GM12878 (cell line): ENCODE measurements around the gene FBXW7. TPM values are rescaled to one million over a fixed set of nuclear protein-coding genes. Genes with fewer than 3 reads are reported as not detected.
A peak's percentile ranks its signal among the peaks of the same experiment; 100 is the strongest.

Experiments used
- ATAC-seq: fragments of 200-7000 bp; cut with Tn5 transposase; 3 replicates; pipeline ENCODE4 v1.9.1; 2020; ENCODE audit warnings: mild to moderate bottlenecking, moderate library complexity
- BruUV-seq: library from RNA; stranded (reverse); fragments of 400-500 nt; replicated peaks from 2 replicates; lab custom pipeline; 2021; lab: Mats Ljungman, UMichigan
- CTCF ChIA-PET: fragments of 300-600 bp; sonication (Branson Sonifier 250); formaldehyde crosslinking; extraction: SDS; loops from one replicate; lab custom pipeline; 2021; ENCODE audit warnings: inconsistent platforms; lab: Yijun Ruan, JAX
- POLR2A ChIA-PET: fragments of 350-600 bp; formaldehyde crosslinking; extraction: SDS; loops from one replicate; lab custom pipeline; 2021; ENCODE audit warnings: inconsistent platforms; lab: Charles Lee
- RAD21 ChIA-PET: fragments of 300-600 bp; sonication (Branson Sonifier 250); formaldehyde crosslinking; loops from one replicate; lab custom pipeline; 2023; ENCODE audit warnings: antibody characterized with exemption; ENCODE audit not compliant: unreplicated experiment; lab: Charles Lee
- SMC1A ChIA-PET: fragments of 300-600 bp; sonication (Branson Sonifier 250); formaldehyde crosslinking; loops from one replicate; lab custom pipeline; 2023; ENCODE audit not compliant: unreplicated experiment, uncharacterized antibody; lab: Charles Lee
- DNase-seq: peaks from one replicate; pipeline ENCODE4 v3.0.0-alpha.2; 2011; ENCODE audit warnings: low read depth, low spot score
- FAIRE-seq: peaks from 3 replicates; lab custom pipeline; 2011; peaks lifted over from hg19 to GRCh38; lab: Jason Lieb, UNC
- H2AFZ ChIP-seq: 2 replicates; pipeline ENCODE4 v1.6.0; 2011; ENCODE audit warnings: low read depth, low read length, control low read depth; ENCODE audit not compliant: control insufficient read depth
- H3K27ac ChIP-seq: 2 replicates; pipeline ENCODE4 v1.5.1; 2011; ENCODE audit warnings: control low read depth; ENCODE audit not compliant: control insufficient read depth, insufficient read depth
- H3K27me3 ChIP-seq, 2 experiments: replicated peaks in 1 of 2; 2 replicates each; pipeline versions ENCODE4 v1.6.0 to v1.6.1; 2011; ENCODE audit warnings: low read length in 1 of 2; ENCODE audit not compliant: control insufficient read depth in 2 of 2, insufficient read depth in 2 of 2
- H3K36me3 ChIP-seq, 2 experiments: 2 replicates each; pipeline ENCODE4 v1.5.1; 2011; ENCODE audit warnings: low read length in 1 of 2; ENCODE audit not compliant: control insufficient read depth in 2 of 2, insufficient read depth in 2 of 2
- H3K4me1 ChIP-seq: 2 replicates; pipeline ENCODE4 v1.6.1; 2011; ENCODE audit warnings: mild to moderate bottlenecking, low read length, moderate library complexity, mixed read lengths; ENCODE audit not compliant: control insufficient read depth, insufficient read depth
- H3K4me2 ChIP-seq: 2 replicates; pipeline ENCODE4 v1.6.0; 2011; ENCODE audit warnings: control low read depth; ENCODE audit not compliant: control insufficient read depth, insufficient read depth
- H3K4me3 ChIP-seq: fragments of 200-600 bp; sonication (generic); 2 replicates; pipeline ENCODE4 v1.5.1; 2016
- H3K79me2 ChIP-seq: 2 replicates; pipeline ENCODE4 v1.6.0; 2011; ENCODE audit warnings: low read length; ENCODE audit not compliant: control insufficient read depth, insufficient read depth
- H3K9ac ChIP-seq: 2 replicates; pipeline ENCODE4 v1.8.0; 2011; ENCODE audit warnings: low read length, control low read depth, mixed read lengths; ENCODE audit not compliant: control insufficient read depth, insufficient read depth
- H3K9me3 ChIP-seq: replicated peaks from 3 replicates; pipeline ENCODE4 v1.5.1; 2011; ENCODE audit warnings: mild to moderate bottlenecking, low read length; ENCODE audit not compliant: control insufficient read depth, insufficient read depth
- H4K20me1 ChIP-seq: 2 replicates; pipeline ENCODE4 v1.6.0; 2011; ENCODE audit not compliant: control insufficient read depth, insufficient read depth
- RCOR1 ChIP-seq: conservative IDR thresholded peaks from 2 replicates; pipeline ENCODE4 v1.6.1; 2012; ENCODE audit warnings: low read depth, low read length, improper control_type of control experiment
- SIN3A ChIP-seq: IDR thresholded peaks from 2 replicates; pipeline ENCODE4 v1.6.1; 2012; ENCODE audit warnings: low read depth, low read length, improper control_type of control experiment
- WRNIP1 ChIP-seq: IDR thresholded peaks from 2 replicates; pipeline ENCODE4 v1.6.1; 2011; ENCODE audit warnings: low read depth, low read length, improper control_type of control experiment, borderline replicate concordance
- ZSCAN29 ChIP-seq: fragments of 450-650 bp; IDR thresholded peaks from 2 replicates; pipeline ENCODE4 v1.6.1; 2017; ENCODE audit warnings: mild to moderate bottlenecking, moderate library complexity
- WGBS: methylation state at CpG from one replicate; pipeline ENCODE4 v1.1.6; 2016; ENCODE audit warnings: low lambda C conversion rate; ENCODE audit not compliant: insufficient replicate concordance, insufficient coverage; ENCODE audit errors: missing lambda C conversion rate; 5-methylcytosine and 5-hydroxymethylcytosine counted together
- in situ Hi-C: fragments of 300-500 bp; cut with MboI; formaldehyde crosslinking; loops from 9 replicates; pipeline ENCODE4 v1.14.3; 2018; ENCODE audit warnings: mixed read lengths
- intact Hi-C: fragments of 100-400 bp; cut with micrococcal nuclease; formaldehyde crosslinking; loops from one replicate; pipeline ENCODE4 v1.14.2; 2022; ENCODE audit not compliant: unreplicated experiment
- polyA plus RNA-seq, 11 experiments: library from polyadenylated mRNA; depleted of rRNA in 4 of 11; unstranded in 6 of 11; stranded (reverse) in 5 of 11; fragments of >200 nt; fragmentation: Nextera tagmentation in 4 of 11; fragmentation: Illumina TruSeq in 1 of 11; extraction: Ambion mirVana in 4 of 11; extraction: Trizol in 1 of 11; gene quantifications; 1 replicate in 1 of 11; 2 replicates in 10 of 11; pipeline versions ENCODE4 v1.2.1 to v1.2.3, GENCODE V29; 2011 to 2016; ENCODE audit warnings: inconsistent platforms in 2 of 11, missing spikeins in 2 of 11, low read depth in 1 of 11
- total RNA-seq, 4 experiments: library from RNA; depleted of rRNA in 3 of 4; stranded (reverse); fragments of >200 nt in 3 of 4; fragmentation: Illumina TruSeq in 1 of 4; extraction: Trizol in 1 of 4; gene quantifications; 2 replicates each; pipeline versions ENCODE4 v1.2.1 to v1.2.3, GENCODE V29; 2013 to 2021
- TF ChIP-seq, protein P1 (sequence below): fragments of 450-650 bp; IDR thresholded peaks from 2 replicates; pipeline ENCODE4 v1.6.1; 2018; ENCODE audit warnings: mild to moderate bottlenecking, low read depth, moderate library complexity; ENCODE audit not compliant: partially characterized antibody
- TF ChIP-seq, protein P2 (sequence below): IDR thresholded peaks from 2 replicates; pipeline ENCODE4 v1.6.1; 2012; ENCODE audit warnings: low read depth, low read length, improper control_type of control experiment

FBXW7 gene
- total and polyA plus RNA-seq, 10 of the 15 experiments (the other 5 are each of a cell fraction or from before 2014, with no cell fraction given): 35.8 to 118 (median 47.2) TPM

DNA sequence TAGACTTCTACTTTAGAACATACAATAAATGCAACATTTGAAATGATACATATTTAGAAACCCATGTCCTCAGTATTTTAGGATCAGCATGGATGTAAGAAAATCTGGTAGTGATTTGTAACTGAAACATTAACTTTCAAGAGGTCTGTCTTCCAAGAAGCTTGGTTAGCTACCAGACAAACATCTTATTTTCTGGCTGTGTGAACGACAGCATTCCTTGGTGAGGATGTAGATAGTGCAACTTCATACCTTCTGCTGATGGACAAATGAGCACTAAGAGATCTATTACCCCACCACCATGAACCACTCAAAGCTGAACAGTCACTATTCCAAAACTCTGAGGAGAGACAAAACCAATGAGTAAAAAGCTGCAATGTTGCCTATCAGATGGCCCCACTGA, 212.7 kb downstream of the FBXW7 start:
- in situ Hi-C loops: no loop called here
- intact Hi-C loops: no loop called here
- CTCF ChIA-PET: no interaction called here

DNA sequence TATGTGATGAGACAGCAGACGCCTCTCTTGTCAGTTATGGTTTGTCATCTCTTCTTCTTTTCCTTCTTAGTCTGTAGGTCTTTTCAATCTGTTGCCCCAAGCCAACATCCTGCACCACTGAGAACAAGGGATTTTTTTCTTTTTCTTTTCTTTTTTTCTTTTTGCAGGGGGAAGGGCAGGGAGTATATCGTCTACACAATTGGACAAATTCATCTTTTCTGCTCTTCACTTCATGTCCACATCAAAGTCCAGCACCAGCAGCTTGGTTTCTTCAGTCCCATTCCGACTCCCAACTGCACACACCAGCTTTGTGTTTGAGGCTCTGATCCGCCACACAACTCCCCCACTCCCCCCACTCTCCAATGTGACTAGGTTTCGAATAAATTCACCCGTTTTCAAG, 213.2 kb downstream of the FBXW7 start:
- 98% methylated on average over 6 of the region's 6 CpGs for WGBS
- intact Hi-C loops: no loop called here
- TF ChIP-seq SIN3A (no peak), RCOR1 (no peak)
- TF ChIP-seq, protein P1, sequence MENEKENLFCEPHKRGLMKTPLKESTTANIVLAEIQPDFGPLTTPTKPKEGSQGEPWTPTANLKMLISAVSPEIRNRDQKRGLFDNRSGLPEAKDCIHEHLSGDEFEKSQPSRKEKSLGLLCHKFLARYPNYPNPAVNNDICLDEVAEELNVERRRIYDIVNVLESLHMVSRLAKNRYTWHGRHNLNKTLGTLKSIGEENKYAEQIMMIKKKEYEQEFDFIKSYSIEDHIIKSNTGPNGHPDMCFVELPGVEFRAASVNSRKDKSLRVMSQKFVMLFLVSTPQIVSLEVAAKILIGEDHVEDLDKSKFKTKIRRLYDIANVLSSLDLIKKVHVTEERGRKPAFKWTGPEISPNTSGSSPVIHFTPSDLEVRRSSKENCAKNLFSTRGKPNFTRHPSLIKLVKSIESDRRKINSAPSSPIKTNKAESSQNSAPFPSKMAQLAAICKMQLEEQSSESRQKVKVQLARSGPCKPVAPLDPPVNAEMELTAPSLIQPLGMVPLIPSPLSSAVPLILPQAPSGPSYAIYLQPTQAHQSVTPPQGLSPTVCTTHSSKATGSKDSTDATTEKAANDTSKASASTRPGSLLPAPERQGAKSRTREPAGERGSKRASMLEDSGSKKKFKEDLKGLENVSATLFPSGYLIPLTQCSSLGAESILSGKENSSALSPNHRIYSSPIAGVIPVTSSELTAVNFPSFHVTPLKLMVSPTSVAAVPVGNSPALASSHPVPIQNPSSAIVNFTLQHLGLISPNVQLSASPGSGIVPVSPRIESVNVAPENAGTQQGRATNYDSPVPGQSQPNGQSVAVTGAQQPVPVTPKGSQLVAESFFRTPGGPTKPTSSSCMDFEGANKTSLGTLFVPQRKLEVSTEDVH: no peak
- in situ Hi-C loops: no loop called here
- Histone ChIP-seq H3K79me2 (no peaks in the 10 kb centered on the region), H3K4me2 (no peak overlapping the region), H3K4me3 (no peak overlapping the region), H3K27ac (no peak overlapping the region), H3K4me1 (no peaks in the 10 kb centered on the region), H3K36me3 (peaks cover 5 to 7% of the 10 kb centered on the region in 2 experiments; a peak in 3 of 4 replicates), H3K27me3 (no peaks in the 10 kb centered on the region), H4K20me1 (no peaks in the 10 kb centered on the region), H3K9me3 (no peaks in the 10 kb centered on the region), H2AFZ (no peak overlapping the region), H3K9ac (no peak overlapping the region)
- SMC1A ChIA-PET: interaction anchor here (0.6 to 2.0 kb wide), 7 partner anchors 11 to 161 kb away, joined by 3 to 6 read pairs (median 3); no protein-coding TSS in a partner anchor
- FAIRE-seq (no peak), ATAC-seq (no peak), DNase-seq (no peak)
- RAD21 ChIA-PET: interaction anchor here (0.6 to 1.2 kb wide), 2 partner anchors 12 to 362 kb away, joined by 3 to 4 read pairs; no protein-coding TSS in a partner anchor
- CTCF ChIA-PET: interaction anchor here (0.9 to 1.3 kb wide), 2 partner anchors 49 to 59 kb away, joined by 3 to 8 read pairs; no protein-coding TSS in a partner anchor
- POLR2A ChIA-PET: no interaction called here
- BruUV-seq: TSS peak; percentile 44

More for the DNA sequence above, 212.7 kb downstream of the FBXW7 start:
- Histone ChIP-seq H3K79me2 (no peaks in the 10 kb centered on the region), H3K27me3 (no peaks in the 10 kb centered on the region), H3K4me3 (no peak overlapping the region), H3K4me2 (no peak overlapping the region), H3K9ac (no peak overlapping the region), H4K20me1 (no peaks in the 10 kb centered on the region), H3K9me3 (no peaks in the 10 kb centered on the region), H3K27ac (no peak overlapping the region), H2AFZ (no peak overlapping the region), H3K36me3 (peaks cover 7 to 10% of the 10 kb centered on the region in 2 experiments; a peak in 3 of 4 replicates), H3K4me1 (no peaks in the 10 kb centered on the region)
- ATAC-seq: no peak
- no TSS peak for BruUV-seq
- no peak for FAIRE-seq
- ChIA-PET RAD21 (interaction anchor here (1.2 kb wide), 1 partner anchor 11 kb away, joined by 4 read pairs; no protein-coding TSS in a partner anchor), POLR2A (no interaction called here), SMC1A (interaction anchor here (0.6 to 2.0 kb wide), 5 partner anchors 10 to 115 kb away, joined by 3 to 6 read pairs (median 3); no protein-coding TSS in a partner anchor)
- no peak for DNase-seq
- TF ChIP-seq SIN3A (no peak), WRNIP1 (no peak), ZSCAN29 (no peak)
- TF ChIP-seq, protein P2, sequence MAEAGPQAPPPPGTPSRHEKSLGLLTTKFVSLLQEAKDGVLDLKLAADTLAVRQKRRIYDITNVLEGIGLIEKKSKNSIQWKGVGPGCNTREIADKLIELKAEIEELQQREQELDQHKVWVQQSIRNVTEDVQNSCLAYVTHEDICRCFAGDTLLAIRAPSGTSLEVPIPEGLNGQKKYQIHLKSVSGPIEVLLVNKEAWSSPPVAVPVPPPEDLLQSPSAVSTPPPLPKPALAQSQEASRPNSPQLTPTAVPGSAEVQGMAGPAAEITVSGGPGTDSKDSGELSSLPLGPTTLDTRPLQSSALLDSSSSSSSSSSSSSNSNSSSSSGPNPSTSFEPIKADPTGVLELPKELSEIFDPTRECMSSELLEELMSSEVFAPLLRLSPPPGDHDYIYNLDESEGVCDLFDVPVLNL: no peak
- WGBS: 96% methylated on average over 1 of the region's 1 CpG
